Suprapubic skin (tissue), 4 donors: ENCODE results near the gene SLC16A3. TPM values are rescaled to one million over a fixed set of nuclear protein-coding genes. Genes with fewer than 3 reads are reported as not detected.

Experiments
- DNase-seq, 2 donors: peaks; one replicate each; pipeline ENCODE4 v3.0.0-alpha.2; 2019; ENCODE audit warnings: low spot score in 2 of 2
- H3K27ac ChIP-seq: fragments of 200-600 bp; sonication (generic); one replicate; pipeline ENCODE4 v1.5.1; 2019
- H3K27me3 ChIP-seq: fragments of 200-600 bp; sonication (generic); one replicate; pipeline ENCODE4 v1.5.1; 2019
- H3K36me3 ChIP-seq: fragments of 200-600 bp; sonication (generic); one replicate; pipeline ENCODE4 v1.5.1; 2019
- H3K4me1 ChIP-seq: fragments of 200-600 bp; sonication (generic); one replicate; pipeline ENCODE4 v1.5.1; 2019
- H3K4me3 ChIP-seq: fragments of 200-600 bp; sonication (generic); one replicate; pipeline ENCODE4 v1.5.1; 2019; ENCODE audit warnings: mild to moderate bottlenecking
- H3K9me3 ChIP-seq: fragments of 200-600 bp; sonication (generic); one replicate; pipeline ENCODE4 v1.5.1; 2019
- EP300 ChIP-seq: sonication (generic); formaldehyde crosslinking; IDR thresholded peaks from one replicate; pipeline ENCODE4 v1.6.1; 2017; ENCODE audit warnings: antibody characterized with exemption
- POLR2A ChIP-seq, 2 donors: fragments of 450-650 bp; IDR thresholded peaks; one replicate each; pipeline ENCODE4 v1.6.1; 2017; ENCODE audit warnings: antibody characterized with exemption in 2 of 2, mild to moderate bottlenecking in 2 of 2, moderate library complexity in 2 of 2
- POLR2AphosphoS5 ChIP-seq, 3 donors: sonication (generic); formaldehyde crosslinking; IDR thresholded peaks; one replicate each; pipeline ENCODE4 v1.6.1; 2017; ENCODE audit warnings: antibody characterized with exemption in 3 of 3
- WGBS: methylation state at CpG from one replicate; pipeline ENCODE4 v1.1.5; 2018; 5-methylcytosine and 5-hydroxymethylcytosine counted together
- total RNA-seq, 4 donors: library from RNA; depleted of rRNA; stranded (reverse); fragments of >200 nt; gene quantifications; one replicate each; pipeline ENCODE4 v1.1.0, GENCODE V29; 2016
- TF ChIP-seq, protein P1 (sequence below), 2 donors: fragments of 200-600 bp in 1 of 2; fragments of 450-650 bp in 1 of 2; sonication (generic) in 1 of 2; IDR thresholded peaks; one replicate each; pipeline ENCODE4 v1.5.1; 2016 to 2019; ENCODE audit warnings: antibody characterized with exemption in 2 of 2, mild to moderate bottlenecking in 1 of 2, moderate library complexity in 1 of 2

The SLC16A3 gene
- total RNA-seq, 4 donors from 2014 or later, result 3.6 to 7.6 (median 4.5) TPM

DNA sequence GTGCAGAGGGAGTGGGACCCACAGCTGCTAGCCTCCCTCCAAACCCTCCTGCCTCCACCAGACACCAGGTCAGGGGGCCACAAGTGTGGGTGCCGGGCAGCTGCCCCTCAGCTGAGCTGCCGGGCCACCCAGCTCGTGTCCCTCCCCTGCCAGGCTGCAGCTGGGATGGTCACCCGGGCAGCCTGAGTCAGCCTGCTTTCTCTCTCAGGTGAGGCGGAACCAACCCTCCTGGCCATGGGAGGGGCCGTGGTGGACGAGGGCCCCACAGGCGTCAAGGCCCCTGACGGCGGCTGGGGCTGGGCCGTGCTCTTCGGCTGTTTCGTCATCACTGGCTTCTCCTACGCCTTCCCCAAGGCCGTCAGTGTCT, 6.9 kb downstream of the SLC16A3 start:
- DNase-seq, result no peak
- 26% methylated on average over 9 of the region's 15 CpGs for WGBS
- H3K36me3 ChIP-seq, result peaks cover 5% of the 10 kb centered on the region
- H3K4me1 ChIP-seq, result peaks cover 82% of the 10 kb centered on the region
- H3K4me3 ChIP-seq, result no peak overlapping the region
- H3K27me3 ChIP-seq, result no peaks in the 10 kb centered on the region
- no peak overlapping the region for H3K27ac ChIP-seq
- no peaks in the 10 kb centered on the region for H3K9me3 ChIP-seq
- TF ChIP-seq EP300 (no peak), POLR2A (IDR thresholded peaks at IDR 0.05) (no peak), POLR2AphosphoS5 (IDR thresholded peaks at IDR 0.05) (no peak)
- TF ChIP-seq, protein P1, sequence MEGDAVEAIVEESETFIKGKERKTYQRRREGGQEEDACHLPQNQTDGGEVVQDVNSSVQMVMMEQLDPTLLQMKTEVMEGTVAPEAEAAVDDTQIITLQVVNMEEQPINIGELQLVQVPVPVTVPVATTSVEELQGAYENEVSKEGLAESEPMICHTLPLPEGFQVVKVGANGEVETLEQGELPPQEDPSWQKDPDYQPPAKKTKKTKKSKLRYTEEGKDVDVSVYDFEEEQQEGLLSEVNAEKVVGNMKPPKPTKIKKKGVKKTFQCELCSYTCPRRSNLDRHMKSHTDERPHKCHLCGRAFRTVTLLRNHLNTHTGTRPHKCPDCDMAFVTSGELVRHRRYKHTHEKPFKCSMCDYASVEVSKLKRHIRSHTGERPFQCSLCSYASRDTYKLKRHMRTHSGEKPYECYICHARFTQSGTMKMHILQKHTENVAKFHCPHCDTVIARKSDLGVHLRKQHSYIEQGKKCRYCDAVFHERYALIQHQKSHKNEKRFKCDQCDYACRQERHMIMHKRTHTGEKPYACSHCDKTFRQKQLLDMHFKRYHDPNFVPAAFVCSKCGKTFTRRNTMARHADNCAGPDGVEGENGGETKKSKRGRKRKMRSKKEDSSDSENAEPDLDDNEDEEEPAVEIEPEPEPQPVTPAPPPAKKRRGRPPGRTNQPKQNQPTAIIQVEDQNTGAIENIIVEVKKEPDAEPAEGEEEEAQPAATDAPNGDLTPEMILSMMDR (IDR thresholded peaks at IDR 0.05), result no peak

DNA sequence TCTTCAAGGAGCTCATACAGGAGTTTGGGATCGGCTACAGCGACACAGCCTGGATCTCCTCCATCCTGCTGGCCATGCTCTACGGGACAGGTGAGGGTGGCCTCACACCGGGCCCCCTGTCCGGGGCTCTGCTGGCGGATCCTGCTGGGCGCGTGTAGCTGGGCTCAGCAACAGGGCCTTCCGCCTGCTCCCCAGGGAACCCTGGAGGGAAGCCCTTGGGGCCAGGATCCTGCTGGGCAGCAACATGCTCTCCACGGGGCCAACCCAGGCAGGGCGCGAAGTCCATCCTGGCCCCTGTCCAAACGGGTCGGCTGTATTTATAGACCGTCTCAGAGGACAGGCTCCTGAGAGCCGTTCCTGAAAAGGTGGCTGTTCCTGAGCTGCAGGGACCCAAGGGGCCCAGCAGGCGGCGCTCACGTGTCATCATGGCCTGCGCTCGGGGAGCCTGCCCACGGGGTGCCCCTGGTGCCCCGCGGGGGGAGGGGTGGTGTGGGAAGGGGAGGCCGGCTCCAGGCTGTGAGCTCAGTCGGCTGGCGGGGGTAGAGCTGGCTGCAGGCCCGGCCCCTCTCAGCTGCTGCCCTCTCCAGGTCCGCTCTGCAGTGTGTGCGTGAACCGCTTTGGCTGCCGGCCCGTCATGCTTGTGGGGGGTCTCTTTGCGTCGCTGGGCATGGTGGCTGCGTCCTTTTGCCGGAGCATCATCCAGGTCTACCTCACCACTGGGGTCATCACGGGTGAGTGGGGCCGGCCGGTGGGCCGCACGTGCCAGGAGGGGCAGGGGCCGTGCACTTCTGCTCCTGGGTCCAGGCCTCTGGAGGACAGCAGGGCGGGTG, 7.5 kb downstream of the SLC16A3 start:
- 18% methylated on average over 16 of the region's 44 CpGs for WGBS
- Histone ChIP-seq H3K27me3 (no peaks in the 10 kb centered on the region), H3K4me3 (no peak overlapping the region), H3K36me3 (peaks cover 5% of the 10 kb centered on the region), H3K4me1 (peaks cover 82% of the 10 kb centered on the region), H3K27ac (no peak overlapping the region), H3K9me3 (no peaks in the 10 kb centered on the region)
- DNase-seq, result peak in 1 of 2 donors; percentile 81
- TF ChIP-seq, protein P1 (IDR thresholded peaks at IDR 0.05), result peak; percentile 69 to 95
- TF ChIP-seq POLR2A (IDR thresholded peaks at IDR 0.05), result no peak

DNA sequence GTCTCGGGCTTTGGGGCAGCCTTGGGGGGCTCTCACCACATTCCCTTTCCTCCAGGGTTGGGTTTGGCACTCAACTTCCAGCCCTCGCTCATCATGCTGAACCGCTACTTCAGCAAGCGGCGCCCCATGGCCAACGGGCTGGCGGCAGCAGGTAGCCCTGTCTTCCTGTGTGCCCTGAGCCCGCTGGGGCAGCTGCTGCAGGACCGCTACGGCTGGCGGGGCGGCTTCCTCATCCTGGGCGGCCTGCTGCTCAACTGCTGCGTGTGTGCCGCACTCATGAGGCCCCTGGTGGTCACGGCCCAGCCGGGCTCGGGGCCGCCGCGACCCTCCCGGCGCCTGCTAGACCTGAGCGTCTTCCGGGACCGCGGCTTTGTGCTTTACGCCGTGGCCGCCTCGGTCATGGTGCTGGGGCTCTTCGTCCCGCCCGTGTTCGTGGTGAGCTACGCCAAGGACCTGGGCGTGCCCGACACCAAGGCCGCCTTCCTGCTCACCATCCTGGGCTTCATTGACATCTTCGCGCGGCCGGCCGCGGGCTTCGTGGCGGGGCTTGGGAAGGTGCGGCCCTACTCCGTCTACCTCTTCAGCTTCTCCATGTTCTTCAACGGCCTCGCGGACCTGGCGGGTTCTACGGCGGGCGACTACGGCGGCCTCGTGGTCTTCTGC, 8.4 kb downstream of the SLC16A3 start:
- WGBS, result 84% methylated on average over 38 of the region's 59 CpGs
- Histone ChIP-seq H3K27me3 (no peaks in the 10 kb centered on the region), H3K4me1 (peaks cover 82% of the 10 kb centered on the region), H3K4me3 (no peak overlapping the region), H3K9me3 (no peaks in the 10 kb centered on the region), H3K36me3 (peaks cover 5% of the 10 kb centered on the region), H3K27ac (no peak overlapping the region)
- peak in 1 of 2 donors; percentile 64 for DNase-seq
- TF ChIP-seq POLR2A (IDR thresholded peaks at IDR 0.05) (no peak), POLR2AphosphoS5 (IDR thresholded peaks at IDR 0.05) (no peak), EP300 (no peak)
- TF ChIP-seq, protein P1 (IDR thresholded peaks at IDR 0.05), result no peak

DNA sequence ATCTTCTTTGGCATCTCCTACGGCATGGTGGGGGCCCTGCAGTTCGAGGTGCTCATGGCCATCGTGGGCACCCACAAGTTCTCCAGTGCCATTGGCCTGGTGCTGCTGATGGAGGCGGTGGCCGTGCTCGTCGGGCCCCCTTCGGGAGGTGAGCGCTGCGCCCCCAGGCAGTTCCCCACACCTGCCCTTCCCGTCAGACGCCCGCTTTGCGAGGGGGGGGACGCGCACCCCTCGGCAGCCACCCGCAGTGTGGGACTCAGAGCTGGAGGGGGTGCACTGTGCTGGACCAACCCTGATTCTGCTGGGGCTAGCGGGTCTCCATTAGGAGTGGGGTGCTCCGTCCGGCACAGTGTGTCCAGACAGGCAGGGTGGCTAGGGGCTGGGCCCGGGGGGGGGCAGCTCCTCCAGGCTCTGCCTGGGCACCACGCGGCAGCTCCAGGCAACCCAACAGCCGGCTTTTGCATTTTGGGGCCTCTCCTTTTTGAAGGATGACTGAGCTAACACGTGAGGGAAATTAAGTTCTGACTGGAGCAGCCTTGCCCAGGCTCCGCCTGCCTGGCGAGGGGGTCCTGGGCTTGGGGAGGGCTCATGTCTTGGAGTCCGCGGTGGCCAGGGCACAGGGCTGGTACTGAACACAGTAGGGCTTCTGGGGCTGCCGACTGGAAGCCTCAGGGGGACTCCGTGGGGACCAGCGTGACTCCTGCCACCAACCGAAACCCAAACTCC, 9.1 kb downstream of the SLC16A3 start:
- peaks cover 84% of the 10 kb centered on the region for H3K4me1 ChIP-seq
- H3K27ac ChIP-seq, result peak overlapping the region; percentile 45
- H3K4me3 ChIP-seq, result peak overlapping the region; percentile 40
- TF ChIP-seq POLR2A (IDR thresholded peaks at IDR 0.05) (no peak), EP300 (no peak), POLR2AphosphoS5 (IDR thresholded peaks at IDR 0.05) (no peak)
- TF ChIP-seq, protein P1 (IDR thresholded peaks at IDR 0.05), result no peak
- WGBS, result 100% methylated on average over 1 of the region's 34 CpGs
- peak; percentile 70 to 77 for DNase-seq
- H3K27me3 ChIP-seq, result no peaks in the 10 kb centered on the region
- H3K36me3 ChIP-seq, result peaks cover 5% of the 10 kb centered on the region
- no peaks in the 10 kb centered on the region for H3K9me3 ChIP-seq
